Activated CD8-positive, alpha-beta memory T cell treated with anti-CD3 and anti-CD28 coated beads, Interleukin-2, amount 50 U/mL, for 24 hours (primary cell): ENCODE results near the gene ABCB6.

ENCODE experiments used
- DNase-seq: peaks from one replicate; pipeline ENCODE4 v3.0.0-alpha.2; 2020; ENCODE audit errors: extremely low read depth

ABCB6 gene

DNA sequence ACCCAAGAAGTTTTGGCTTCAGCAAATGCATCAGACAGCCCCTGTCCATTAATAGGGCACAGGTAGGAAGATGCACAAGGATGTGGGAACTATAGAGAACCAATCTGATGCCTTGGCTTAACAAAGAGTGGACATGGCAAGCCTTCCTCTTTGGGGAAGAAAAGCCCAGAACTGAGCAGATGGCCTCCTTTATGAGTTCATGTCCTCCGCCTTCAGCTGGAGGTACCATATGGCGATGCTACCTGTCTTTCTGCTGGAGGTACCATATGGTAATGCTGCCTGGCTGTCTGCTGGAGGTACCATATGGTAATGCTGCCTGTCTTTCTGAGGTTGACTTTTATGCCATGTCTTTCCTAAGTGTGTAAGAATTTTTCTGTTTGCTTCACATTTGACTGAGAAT, 34.6 kb downstream of the ABCB6 start:
- no peak for DNase-seq

DNA sequence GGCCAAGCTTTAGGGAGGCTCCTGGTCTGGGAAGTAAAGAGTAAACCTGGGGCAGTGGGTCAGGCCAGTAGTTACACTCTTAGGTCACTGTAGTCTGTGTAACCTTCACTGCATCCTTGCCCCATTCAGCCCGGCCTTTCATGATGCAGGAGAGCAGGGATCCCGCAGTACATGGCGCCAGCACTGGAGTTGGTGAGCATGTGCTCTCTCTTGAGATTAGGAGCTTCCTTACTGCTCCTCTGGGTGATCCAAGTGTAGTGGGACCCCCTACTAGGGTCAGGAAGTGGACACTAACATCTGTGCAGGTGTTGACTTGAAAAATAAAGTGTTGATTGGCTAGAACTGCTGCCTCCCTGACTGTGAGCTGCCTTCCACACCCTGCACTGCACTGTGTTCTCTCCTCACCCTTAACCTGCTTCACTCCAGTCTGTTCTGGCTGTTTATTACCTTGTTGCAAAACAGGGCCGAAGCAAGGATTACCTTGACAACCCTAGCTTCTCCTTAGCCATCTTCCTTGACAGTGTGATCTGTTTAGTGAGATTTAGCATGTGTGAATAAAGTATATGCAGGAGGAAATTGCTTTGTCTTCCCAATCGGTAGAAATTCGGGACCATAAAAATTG, 35.5 kb downstream of the ABCB6 start:
- DNase-seq = no peak

DNA sequence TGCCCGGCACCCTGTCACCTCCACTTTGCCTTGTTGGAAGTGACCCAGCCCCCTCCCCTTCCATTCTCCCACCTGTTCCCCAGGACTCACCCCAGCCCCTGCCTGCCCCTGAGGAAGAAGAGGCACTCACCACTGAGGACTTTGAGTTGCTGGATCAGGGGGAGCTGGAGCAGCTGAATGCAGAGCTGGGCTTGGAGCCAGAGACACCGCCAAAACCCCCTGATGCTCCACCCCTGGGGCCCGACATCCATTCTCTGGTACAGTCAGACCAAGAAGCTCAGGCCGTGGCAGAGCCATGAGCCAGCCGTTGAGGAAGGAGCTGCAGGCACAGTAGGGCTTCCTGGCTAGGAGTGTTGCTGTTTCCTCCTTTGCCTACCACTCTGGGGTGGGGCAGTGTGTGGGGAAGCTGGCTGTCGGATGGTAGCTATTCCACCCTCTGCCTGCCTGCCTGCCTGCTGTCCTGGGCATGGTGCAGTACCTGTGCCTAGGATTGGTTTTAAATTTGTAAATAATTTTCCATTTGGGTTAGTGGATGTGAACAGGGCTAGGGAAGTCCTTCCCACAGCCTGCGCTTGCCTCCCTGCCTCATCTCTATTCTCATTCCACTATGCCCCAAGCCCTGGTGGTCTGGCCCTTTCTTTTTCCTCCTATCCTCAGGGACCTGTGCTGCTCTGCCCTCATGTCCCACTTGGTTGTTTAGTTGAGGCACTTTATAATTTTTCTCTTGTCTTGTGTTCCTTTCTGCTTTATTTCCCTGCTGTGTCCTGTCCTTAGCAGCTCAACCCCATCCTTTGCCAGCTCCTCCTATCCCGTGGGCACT, 36.2 kb downstream of the ABCB6 start:
- no peak for DNase-seq

DNA sequence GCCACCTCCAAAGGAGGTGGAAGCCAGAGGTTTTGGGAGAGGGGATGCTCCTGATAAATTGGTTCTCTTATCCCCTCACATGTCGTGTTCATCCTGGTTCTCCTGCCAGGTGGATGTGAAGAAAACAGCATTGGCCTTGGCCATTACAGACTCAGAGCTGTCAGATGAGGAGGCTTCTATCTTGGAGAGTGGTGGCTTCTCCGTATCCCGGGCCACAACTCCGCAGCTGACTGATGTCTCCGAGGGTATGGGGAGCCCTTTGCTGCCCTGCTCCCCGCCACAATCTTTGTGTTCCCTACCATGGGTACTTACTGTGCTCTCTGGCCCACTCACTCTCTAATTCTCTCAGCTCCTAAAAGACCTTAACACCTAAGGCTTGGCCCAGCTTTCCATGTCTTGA, 37.2 kb downstream of the ABCB6 start:
- no peak for DNase-seq

DNA sequence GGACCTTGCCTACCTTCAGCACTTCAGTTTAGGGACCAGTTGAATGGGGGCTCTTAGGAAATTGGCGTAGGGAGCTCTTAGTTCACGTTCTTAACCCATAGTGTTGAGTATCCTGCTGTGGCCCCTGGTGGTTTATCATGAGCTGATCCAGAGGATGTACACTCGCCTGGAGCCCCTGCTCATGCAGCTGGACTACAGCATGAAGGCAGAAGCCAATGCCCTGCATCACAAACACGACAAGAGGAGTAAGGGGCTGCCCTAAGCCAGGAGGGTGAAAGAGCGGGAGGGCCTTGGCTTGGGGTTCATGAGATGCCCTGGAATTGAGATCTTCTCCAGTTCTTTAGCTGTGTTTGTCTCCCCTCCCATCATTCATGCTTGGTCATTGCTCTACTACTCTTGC, 37.8 kb downstream of the ABCB6 start:
- no peak for DNase-seq

DNA sequence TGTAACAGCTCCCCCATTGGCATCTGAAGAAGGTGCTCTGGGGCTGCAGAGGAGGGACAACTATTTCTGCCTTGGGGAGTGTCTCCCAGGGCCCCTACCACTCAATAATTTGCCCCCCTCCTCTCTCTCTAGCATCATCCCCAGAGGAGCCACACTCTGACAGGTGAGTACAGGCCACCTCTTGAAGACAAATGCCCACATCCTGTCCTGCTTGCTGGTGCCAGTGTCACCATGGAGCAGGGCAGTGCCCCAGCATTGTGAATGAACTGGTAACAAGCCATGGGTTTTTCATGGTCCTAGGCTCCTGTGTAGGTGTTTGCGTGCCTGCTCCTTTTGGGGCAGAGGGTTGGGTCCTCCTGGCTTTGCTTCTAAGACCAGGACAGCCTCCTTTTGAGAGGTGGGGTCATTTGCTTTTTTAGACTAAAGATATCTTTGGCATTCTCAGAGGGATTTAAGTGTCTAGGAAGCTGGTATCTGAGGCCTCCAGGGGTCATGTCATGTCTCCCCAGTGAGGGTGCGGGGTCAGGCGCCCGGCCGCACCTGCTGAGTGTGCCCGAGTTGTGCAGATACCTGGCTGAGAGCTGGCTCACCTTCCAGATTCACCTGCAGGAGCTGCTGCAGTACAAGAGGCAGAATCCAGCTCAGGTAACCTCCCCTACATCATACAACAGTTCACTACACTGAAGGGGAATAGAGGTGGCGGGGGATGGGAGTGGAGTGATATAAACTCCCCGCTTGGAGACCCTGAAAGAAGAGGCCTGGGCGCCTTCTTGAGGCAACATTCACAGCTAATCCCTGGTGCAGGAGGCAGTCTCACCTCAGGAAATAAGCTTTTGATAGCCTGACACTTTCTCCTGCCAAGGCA, 38.9 kb downstream of the ABCB6 start:
- no peak for DNase-seq

DNA sequence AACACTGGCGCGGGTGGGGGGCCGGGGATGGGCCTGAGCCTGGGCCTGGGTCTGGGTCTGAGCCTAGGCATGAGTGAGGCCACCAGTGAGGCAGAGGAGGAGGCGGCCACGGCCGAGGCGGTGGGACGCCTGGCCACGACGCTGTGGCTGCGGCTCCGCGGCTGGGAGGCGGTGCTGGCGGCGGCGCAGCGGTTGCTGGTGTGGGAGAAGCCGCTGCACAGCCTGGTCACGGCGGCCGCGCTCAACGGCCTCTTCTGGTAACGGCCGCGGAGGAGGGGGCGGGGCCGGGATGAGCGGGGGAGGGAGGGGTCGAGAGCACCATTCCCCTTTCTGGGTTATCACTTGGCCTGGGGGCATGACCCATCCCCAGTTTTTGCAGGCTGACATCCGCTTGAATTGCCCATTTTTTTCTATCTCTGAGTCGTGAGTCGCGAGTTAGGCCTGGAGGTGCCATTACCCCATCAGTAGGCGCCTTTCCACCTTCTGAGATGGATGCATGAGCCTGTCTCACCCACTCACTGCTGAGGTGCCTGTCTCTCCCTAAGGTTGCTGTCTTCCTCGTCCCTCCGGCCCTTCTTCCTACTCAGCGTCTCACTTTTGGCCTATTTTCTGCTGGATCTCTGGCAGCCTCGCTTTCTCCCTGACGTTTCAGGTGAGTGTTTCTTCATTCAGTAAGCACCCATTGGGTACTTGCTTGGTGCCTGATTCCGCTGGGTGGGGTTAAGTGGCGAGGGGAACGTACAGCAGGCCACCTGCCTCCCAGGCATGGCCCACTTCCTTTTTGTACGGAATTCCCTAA, 40.2 kb downstream of the ABCB6 start:
- DNase-seq = no peak

DNA sequence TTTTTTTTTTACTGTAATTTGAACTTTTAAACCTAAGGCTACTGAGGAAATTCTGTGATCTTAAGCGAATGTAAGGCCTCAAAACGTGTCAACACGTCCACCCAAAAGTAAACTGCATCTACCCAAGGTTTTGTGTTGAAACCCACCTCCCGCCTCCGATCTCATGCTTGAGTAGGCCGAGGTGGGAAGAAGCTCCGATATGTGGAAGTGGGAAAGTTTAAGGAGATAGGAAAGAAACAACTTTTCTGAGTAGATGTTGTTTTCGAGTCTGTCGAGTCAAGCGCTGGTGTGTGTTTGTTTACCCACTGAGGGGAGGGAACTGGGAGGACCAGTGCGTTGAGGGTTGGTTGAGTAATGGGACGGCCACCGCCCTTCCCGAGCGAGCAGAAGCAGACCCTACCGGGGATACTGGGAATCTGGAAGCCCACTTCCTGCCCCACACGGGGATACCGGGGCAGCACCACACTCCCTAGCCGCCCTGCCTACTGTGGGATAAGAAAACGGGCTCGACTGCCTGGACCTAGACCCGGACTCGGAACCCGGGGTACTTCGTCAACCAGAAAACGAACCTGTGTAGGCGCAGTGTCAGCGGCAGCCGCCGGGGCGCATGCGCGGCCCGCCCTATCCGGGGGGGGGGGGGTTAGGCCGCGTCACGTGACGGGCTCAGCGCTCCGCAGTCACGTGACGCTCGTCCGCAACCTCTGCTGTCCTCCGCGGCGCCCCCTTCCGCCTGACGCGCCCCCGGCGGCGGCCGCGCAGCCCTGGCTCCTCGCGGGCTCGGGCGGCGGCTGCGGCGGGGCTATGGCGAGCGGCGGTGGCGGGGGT, 41.0 kb downstream of the ABCB6 start, which contains the start of gene RETREG2:
RETREG2 (plus strand) TSS at position 724 of the 825 bp plus-strand sequence; CDS start at position 802, 78 bp downstream.
- DNase-seq = peak; percentile 44

DNA sequence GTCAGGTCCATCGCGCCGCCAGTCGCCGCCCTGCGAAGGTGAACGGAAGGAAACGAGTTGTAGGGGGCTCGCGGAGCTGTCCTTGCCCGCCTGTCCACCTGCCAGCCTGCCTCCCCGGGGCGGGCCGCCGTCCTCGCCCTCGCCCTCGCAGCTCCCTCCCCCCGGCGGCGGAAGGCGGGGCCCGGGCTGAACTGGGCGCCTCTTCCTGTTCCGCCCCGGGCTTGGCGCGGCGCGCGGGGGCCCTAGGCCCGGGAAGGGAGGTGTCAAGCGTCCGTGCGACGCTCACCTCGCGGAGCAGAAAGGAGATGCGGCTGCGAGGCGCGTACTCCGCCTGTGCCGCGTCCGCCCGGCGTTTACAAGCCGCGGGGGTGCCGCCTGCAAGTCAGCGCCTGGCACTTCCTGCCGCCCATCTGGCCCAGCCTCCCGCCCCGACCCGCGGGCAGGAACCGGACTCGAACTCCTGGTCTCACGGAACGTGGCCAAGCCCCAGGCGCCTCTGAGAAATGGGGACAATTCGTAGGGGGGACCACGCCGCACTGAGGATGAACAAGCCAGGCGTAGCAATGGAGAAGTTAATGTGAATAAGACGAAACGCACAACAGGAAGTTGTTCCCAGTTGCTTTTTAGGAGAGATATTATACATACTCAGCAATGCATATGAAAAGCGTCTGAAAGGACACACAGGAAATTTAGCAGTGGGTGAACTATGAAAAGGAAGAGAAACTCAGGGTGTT, 41.8 kb downstream of the ABCB6 start, which contains the start of gene CNPPD1:
CNPPD1 (minus strand) TSS at position 108 of the 734 bp plus-strand sequence; CDS start at position 11, 97 bp downstream.
- DNase-seq = peak; percentile 49

DNA sequence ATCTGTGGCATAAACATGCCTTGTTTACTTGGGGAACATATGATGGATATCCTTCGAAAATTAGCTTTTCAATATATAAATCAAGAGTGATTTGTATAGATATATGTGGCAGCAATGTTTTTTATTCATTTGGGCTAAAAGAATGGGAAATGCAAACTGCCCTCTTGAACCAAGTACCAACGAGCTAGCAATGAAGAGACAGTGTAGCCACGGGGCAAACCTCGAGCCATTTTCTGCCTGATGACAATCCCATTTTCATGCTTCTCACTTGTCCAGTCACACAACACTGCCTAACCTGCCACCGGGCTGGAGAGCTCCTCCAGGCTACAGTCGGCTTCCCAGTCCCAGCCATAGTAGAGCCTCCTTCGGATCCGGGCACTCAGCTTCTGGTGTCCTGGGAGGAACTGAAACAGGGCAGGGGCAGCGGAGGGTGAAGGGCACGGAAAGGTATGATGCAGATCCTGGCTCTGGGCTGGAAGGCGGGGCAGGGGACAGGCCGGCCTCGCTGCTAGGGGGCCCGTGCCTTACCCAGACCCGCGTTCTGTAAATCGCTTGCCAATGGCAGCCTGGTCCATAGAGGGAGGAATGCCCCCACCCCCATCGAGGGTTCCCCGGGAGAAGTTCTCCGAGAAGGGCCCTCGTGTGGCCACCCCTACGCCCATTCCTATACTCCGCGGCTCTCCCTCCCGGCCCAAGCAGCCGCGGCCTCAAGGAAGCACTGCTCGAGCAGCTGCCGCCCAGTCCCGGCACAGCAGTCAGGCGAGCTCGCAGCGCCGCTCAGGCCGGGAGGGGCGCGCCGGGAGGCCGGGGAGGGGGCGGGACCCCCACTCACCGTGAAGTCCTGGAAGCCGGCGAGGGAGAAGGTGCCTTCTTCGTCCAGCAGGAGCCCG, 42.6 kb downstream of the ABCB6 start:
- no peak for DNase-seq

DNA sequence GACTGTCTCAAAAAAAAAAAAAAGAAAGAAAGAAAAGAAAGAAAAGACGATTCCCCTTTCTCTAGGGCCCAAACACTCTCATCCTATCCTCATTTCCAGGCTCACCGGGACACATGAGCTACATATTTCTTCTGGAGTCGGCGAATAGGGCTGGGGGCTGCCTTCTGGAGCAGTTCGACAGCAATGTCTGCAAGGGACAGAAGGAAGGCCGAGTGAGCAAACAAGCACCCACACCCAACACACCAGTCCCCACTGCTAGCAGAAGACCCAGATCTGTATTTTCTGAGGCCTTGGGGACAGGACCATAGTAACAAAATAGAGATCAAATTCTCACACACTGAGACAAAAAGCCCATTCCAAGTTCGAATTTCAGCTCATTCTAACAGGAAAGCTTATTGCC, 43.3 kb downstream of the ABCB6 start:
- DNase-seq = no peak

DNA sequence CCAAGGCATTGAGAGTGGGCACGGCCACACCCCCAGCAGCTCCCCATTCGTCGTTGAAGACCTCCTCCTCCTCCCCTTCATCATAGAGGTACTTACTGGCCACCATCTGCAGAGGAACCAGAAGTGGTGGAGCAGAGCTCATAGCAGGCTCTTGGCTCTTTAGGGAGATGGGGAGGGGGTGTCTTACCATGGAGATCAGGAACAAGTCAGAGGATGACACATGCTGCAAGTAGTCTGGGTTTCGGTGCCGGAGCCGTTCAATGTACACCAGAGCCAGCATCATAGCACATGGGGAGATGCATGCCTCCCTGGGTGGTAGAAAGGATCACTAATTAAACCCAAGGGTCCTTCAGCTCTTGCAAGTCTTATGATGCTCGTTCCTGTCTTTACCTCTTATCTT, 44.0 kb downstream of the ABCB6 start:
- no peak for DNase-seq

DNA sequence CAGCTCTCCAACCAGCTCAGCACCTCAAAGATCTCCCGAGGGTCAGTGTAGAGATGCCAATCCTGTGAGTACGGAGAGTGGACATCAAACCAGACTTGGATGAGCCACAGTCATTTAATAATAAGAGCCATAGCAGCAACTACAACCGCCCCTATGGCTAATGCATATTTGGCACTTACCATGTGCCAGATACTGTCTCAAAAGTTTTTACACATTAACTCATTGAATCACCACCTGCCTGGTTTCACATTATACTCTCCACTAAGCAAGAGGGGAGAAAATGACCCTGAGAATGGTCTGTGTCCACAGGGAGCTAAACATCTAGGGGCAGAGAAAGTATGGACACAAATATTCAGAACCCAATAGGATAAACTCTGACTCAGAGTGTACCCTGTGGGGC, 44.6 kb downstream of the ABCB6 start:
- no peak for DNase-seq

DNA sequence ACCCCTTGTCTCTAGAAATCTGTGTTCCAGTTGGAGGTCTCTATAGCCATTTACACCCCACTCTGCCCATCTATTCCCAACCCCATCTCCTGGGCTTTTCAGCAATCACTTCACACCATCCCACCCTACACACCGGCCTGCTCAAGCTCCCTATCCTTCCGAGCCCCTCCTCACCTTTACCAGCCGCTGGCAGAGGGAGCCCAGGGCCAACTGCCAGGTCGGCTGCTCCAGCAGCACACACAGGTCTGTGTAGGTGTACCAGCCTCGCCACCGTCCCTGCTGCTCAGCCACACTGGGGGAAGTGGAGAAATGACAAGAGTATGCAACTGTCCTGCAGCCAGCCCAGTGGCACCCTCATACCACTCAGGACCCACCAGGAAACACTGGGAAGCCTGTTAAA, 45.6 kb downstream of the ABCB6 start:
- no peak for DNase-seq

DNA sequence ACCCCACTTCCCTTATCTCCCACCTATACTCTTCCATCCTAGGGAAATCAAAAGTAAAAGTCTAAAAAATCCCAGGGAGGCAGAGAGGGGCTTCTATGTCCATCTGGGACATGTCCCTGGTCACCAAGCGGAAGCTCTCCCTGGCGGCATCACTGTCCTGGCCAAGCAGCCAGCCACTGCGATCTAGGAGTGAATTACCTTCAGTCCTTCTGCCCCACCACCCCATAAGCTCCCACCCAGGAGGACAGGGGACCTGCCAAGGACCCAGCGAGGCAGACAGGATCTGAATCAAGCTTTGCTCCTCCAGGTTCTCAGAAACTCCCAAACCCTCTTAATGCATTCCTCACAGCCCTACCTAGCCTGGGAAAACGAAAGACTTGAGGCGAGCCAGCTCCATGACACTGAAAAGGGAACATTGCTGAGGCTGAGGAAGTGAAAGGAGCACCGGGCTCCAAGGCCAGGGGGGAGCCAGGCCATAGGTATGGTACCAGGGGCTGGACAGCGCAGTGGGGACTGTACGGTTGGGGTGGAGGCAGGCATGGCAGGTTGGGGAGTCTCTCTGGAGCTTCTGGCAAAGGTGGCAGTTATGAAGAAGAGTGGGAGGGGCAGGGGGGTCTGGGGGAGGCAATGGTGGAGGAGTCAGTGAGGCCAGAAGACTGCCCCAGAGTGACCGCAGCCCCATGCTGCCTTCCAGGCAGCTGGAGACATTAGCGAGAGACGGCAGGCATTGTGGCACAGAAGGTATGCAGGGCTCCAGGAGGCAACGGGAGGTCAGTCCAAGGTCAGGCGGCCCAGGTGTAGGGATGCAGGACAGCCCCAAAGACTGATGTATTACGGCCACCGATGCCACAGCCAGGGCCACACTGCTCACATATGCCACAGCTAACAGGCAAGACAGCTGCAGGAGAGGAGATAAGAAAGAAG, 46.3 kb downstream of the ABCB6 start:
- DNase-seq = no peak

DNA sequence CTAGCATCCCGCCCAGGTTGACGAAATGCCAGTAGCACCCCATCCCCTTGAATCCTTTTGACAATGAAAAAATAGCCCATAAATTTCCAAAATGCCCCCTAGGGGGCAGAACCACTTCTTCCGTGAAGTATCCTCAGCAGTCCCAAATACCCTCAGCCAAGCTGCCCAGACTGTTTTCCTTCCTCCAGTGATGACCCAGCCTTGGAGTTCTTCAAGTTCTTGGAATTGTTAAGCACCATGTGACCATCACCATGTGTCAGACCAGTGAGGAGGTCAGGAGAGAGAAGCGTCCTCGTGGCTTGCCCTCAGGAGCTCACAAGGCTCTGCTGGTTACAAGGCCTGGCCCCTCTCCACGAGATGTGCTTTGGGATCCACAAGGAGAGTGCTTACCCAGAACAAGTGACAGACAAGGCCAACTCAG, 47.5 kb downstream of the ABCB6 start:
- DNase-seq = no peak

DNA sequence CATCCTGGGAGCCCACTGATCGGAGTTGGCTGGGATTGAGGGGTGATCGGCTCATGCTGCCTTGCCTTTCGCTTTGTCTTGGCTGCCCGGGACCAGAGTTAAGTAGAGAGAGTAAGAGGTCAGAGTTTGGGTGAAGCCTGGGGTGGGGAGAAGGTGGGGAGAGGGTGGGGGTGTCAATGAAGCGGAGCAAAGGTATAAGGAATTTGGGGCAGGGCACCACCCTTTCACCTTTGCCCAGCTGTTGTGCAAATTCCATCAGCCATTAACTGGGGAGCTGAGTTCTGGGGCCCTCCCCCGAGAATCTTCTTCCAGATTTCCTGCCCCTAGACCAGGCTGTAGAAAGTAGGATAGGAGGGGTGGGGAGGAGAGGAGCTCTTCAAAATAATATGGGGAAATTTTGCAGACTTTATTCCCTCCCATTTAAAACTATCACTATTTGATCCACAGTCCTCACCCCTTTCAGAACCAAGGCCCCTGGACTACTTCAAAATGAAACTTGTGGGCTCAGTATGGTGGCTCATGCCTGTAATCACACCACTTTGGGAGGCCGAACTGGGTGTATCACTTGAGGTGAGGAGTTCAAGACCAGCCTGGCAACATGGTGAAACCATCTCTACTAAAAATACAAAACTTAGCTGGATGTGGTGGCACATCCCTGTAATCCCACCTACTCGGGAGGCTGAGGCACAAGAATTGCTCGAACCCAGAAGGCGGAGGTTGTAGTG, 48.7 kb downstream of the ABCB6 start, which contains the start of gene SLC23A3:
SLC23A3 (minus strand) TSS at position 100 of the 725 bp plus-strand sequence; CDS start at position 55, 45 bp downstream.
- no peak for DNase-seq
